Measurements from ENCODE around the gene SERPINI1.
"Not testable (repeated sequence)": the region's sequence is repeated elsewhere in the genome, so short reads cannot be mapped to it uniquely, and the experiment has no call there.

The SERPINI1 gene

GRCh38 chr3:167780214-167780883 is 44.8 kb downstream of the SERPINI1 start:
- no peak overlapping the region for H3K4me3 ChIP-seq (ENCODE audit: low read depth, low read length)
- DNase-seq (ENCODE audit: low read depth) = no peak

GRCh38 chr3:167783781-167784180 is 48.3 kb downstream of the SERPINI1 start:
- H3K4me3 ChIP-seq (ENCODE audit: low read depth, low read length) = no peak overlapping the region
- DNase-seq (ENCODE audit: low read depth) = no peak

GRCh38 chr3:167785790-167786189 is 50.3 kb downstream of the SERPINI1 start:
- H3K4me3 ChIP-seq (ENCODE audit: low read depth, low read length) = no peak overlapping the region
- no peak for DNase-seq (ENCODE audit: low read depth)

GRCh38 chr3:167787440-167787839 is 51.9 kb downstream of the SERPINI1 start:
- H3K4me3 ChIP-seq (ENCODE audit: low read depth, low read length) = no peak overlapping the region
- DNase-seq (ENCODE audit: low read depth) = no peak

GRCh38 chr3:167798443-167798842 is 62.9 kb downstream of the SERPINI1 start:
- H3K4me3 ChIP-seq (ENCODE audit: low read depth, low read length) = no peak overlapping the region
- DNase-seq (ENCODE audit: low read depth) = no peak

- no peak overlapping the region for H3K4me3 ChIP-seq (ENCODE audit: low read depth, low read length)
- DNase-seq (ENCODE audit: low read depth) = no peak
These were observed 73.4 kb downstream of the SERPINI1 start for GRCh38 chr3:167808910-167809309.

GRCh38 chr3:167810236-167810635 is 74.7 kb downstream of the SERPINI1 start:
- H3K4me3 ChIP-seq (ENCODE audit: low read depth, low read length) = no peak overlapping the region
- DNase-seq (ENCODE audit: low read depth) = no peak

- DNase-seq (ENCODE audit: low read depth) = peak; percentile 5
- H3K4me3 ChIP-seq (ENCODE audit: low read depth, low read length) = no peak overlapping the region
These were observed 75.5 kb downstream of the SERPINI1 start for GRCh38 chr3:167811031-167811430.

- no peak for DNase-seq (ENCODE audit: low read depth)
- no peak overlapping the region for H3K4me3 ChIP-seq (ENCODE audit: low read depth, low read length)
These were observed 77.9 kb downstream of the SERPINI1 start for GRCh38 chr3:167813169-167814123.

- no peak overlapping the region for H3K4me3 ChIP-seq (ENCODE audit: low read depth, low read length)
- peak; percentile 21 for DNase-seq (ENCODE audit: low read depth)
These were observed 79.0 kb downstream of the SERPINI1 start for GRCh38 chr3:167814441-167814951.

GRCh38 chr3:167816953-167817352 is 81.4 kb downstream of the SERPINI1 start:
- no peak for DNase-seq (ENCODE audit: low read depth)
- no peak overlapping the region for H3K4me3 ChIP-seq (ENCODE audit: low read depth, low read length)

- no peak for DNase-seq (ENCODE audit: low read depth)
- H3K4me3 ChIP-seq (ENCODE audit: low read depth, low read length) = no peak overlapping the region
These were observed 84.8 kb downstream of the SERPINI1 start for GRCh38 chr3:167820102-167820865.

- no peak overlapping the region for H3K4me3 ChIP-seq (ENCODE audit: low read depth, low read length)
- DNase-seq (ENCODE audit: low read depth) = no peak
These were observed 85.8 kb downstream of the SERPINI1 start for GRCh38 chr3:167821248-167821805.

- no peak for DNase-seq (ENCODE audit: low read depth)
- H3K4me3 ChIP-seq (ENCODE audit: low read depth, low read length) = no peak overlapping the region
These were observed 88.2 kb downstream of the SERPINI1 start for GRCh38 chr3:167823738-167824137.

GRCh38 chr3:167827588-167827987 is 92.1 kb downstream of the SERPINI1 start:
- not testable (repeated sequence) for DNase-seq (ENCODE audit: low read depth); H3K4me3 ChIP-seq (ENCODE audit: low read depth, low read length)

- H3K4me3 ChIP-seq (ENCODE audit: low read depth, low read length) = no peak overlapping the region
- DNase-seq (ENCODE audit: low read depth) = no peak
These were observed 93.5 kb downstream of the SERPINI1 start for GRCh38 chr3:167829071-167829470.

- no peak overlapping the region for H3K4me3 ChIP-seq (ENCODE audit: low read depth, low read length)
- no peak for DNase-seq (ENCODE audit: low read depth)
These were observed 94.5 kb downstream of the SERPINI1 start for GRCh38 chr3:167830007-167830406.

- H3K4me3 ChIP-seq (ENCODE audit: low read depth, low read length) = no peak overlapping the region
- DNase-seq (ENCODE audit: low read depth) = no peak
These were observed 99.8 kb downstream of the SERPINI1 start for GRCh38 chr3:167835359-167835758.

- no peak for DNase-seq (ENCODE audit: low read depth)
- H3K4me3 ChIP-seq (ENCODE audit: low read depth, low read length) = no peak overlapping the region
These were observed 100.4 kb downstream of the SERPINI1 start for GRCh38 chr3:167835953-167836352.
